WTC11 (cell line): ENCODE data around the gene GRM7. TPM values are rescaled to one million over a fixed set of nuclear protein-coding genes. Genes with fewer than 3 reads are reported as not detected.

Source experiments
- ATAC-seq: fragments of 200-7000 bp; cut with Tn5 transposase; 2 replicates; pipeline ENCODE4 v1.10.0; 2021; ENCODE audit warnings: mild to moderate bottlenecking, moderate library complexity
- CTCF ChIA-PET: fragments of 300-600 bp; sonication (Branson Sonifier 250); formaldehyde crosslinking; loops from one replicate; lab custom pipeline; 2021; ENCODE audit warnings: antibody characterized with exemption; lab: Charles Lee
- POLR2A ChIA-PET: fragments of 350-600 bp; sonication (Branson Sonifier 250); formaldehyde crosslinking; loops from one replicate; lab custom pipeline; 2021; ENCODE audit warnings: antibody characterized with exemption; lab: Charles Lee
- DNase-seq: peaks from one replicate; pipeline ENCODE4 v3.0.0; 2021; ENCODE audit warnings: low spot score
- H3K27ac Mint-ChIP-seq: 2 replicates; pipeline ENCODE4 v1.8.0; 2021; ENCODE audit warnings: mixed read lengths
- H3K27me3 Mint-ChIP-seq: 2 replicates; pipeline ENCODE4 v1.8.0; 2021; ENCODE audit warnings: low read depth, mild to moderate bottlenecking, moderate library complexity, mixed read lengths
- H3K36me3 Mint-ChIP-seq: 2 replicates; pipeline ENCODE4 v1.8.0; 2021; ENCODE audit warnings: mixed read lengths
- H3K4me1 Mint-ChIP-seq: 2 replicates; pipeline ENCODE4 v1.8.0; 2022; ENCODE audit warnings: mixed read lengths
- H3K4me3 Mint-ChIP-seq: 2 replicates; pipeline ENCODE4 v1.8.0; 2021; ENCODE audit warnings: mild to moderate bottlenecking, moderate library complexity, mixed read lengths
- H3K9me3 Mint-ChIP-seq: 2 replicates; pipeline ENCODE4 v1.8.0; 2021; ENCODE audit warnings: mixed read lengths
- CREB1 ChIP-seq: sonication (generic); formaldehyde crosslinking; IDR thresholded peaks from 2 replicates; pipeline ENCODE4 v1.8.0; 2023; ENCODE audit warnings: mild to moderate bottlenecking, missing genetic modification reagents
- ESRRA ChIP-seq: sonication (generic); formaldehyde crosslinking; IDR thresholded peaks from 2 replicates; pipeline ENCODE4 v1.8.1; 2022; ENCODE audit warnings: mild to moderate bottlenecking, missing genetic modification reagents, borderline replicate concordance
- ETV6 ChIP-seq: sonication (generic); formaldehyde crosslinking; IDR thresholded peaks from 2 replicates; pipeline ENCODE4 v1.8.1; 2022; ENCODE audit warnings: mild to moderate bottlenecking, missing genetic modification reagents
- GRHL2 ChIP-seq: fragments of 250-450 bp; sonication (Bioruptor Pico); IDR thresholded peaks from 2 replicates; pipeline ENCODE4 v1.8.0; 2022; ENCODE audit warnings: mild to moderate bottlenecking, moderate library complexity; ENCODE audit not compliant: insufficient replicate concordance, severe bottlenecking
- GTF2I ChIP-seq: fragments of 250-450 bp; sonication (Bioruptor Pico); conservative IDR thresholded peaks from 2 replicates; pipeline ENCODE4 v1.4.0; 2021; ENCODE audit warnings: mild to moderate bottlenecking
- NR3C1 ChIP-seq: sonication (generic); formaldehyde crosslinking; conservative IDR thresholded peaks from 2 replicates; pipeline ENCODE4 v1.8.1; 2023; ENCODE audit warnings: low read depth, mild to moderate bottlenecking, missing genetic modification reagents
- OVOL2 ChIP-seq: fragments of 250-450 bp; sonication (Bioruptor Pico); IDR thresholded peaks from 2 replicates; pipeline ENCODE4 v1.9.0; 2021; ENCODE audit warnings: mild to moderate bottlenecking, borderline replicate concordance
- RELA ChIP-seq: sonication (generic); formaldehyde crosslinking; IDR thresholded peaks from 2 replicates; pipeline ENCODE4 v1.8.1; 2022; ENCODE audit warnings: missing genetic modification reagents, mild to moderate bottlenecking, borderline replicate concordance
- SMAD3 ChIP-seq: sonication (generic); formaldehyde crosslinking; IDR thresholded peaks from 2 replicates; pipeline ENCODE4 v1.8.0; 2022; ENCODE audit warnings: missing genetic modification reagents, mild to moderate bottlenecking, borderline replicate concordance
- TEAD1 ChIP-seq: sonication (generic); formaldehyde crosslinking; IDR thresholded peaks from 2 replicates; pipeline ENCODE4 v1.8.0; 2022; ENCODE audit warnings: mild to moderate bottlenecking, missing genetic modification reagents
- ZNF138 ChIP-seq: sonication (generic); formaldehyde crosslinking; conservative IDR thresholded peaks from 2 replicates; pipeline ENCODE4 v1.8.1; 2022; ENCODE audit warnings: mild to moderate bottlenecking, moderate library complexity, missing genetic modification reagents
- ZNF263 ChIP-seq: sonication (generic); formaldehyde crosslinking; IDR thresholded peaks from 2 replicates; pipeline ENCODE4 v1.8.1; 2022; ENCODE audit warnings: low read depth, mild to moderate bottlenecking, moderate library complexity, missing genetic modification reagents
- ZNF416 ChIP-seq: fragments of 250-450 bp; sonication (Bioruptor Pico); IDR thresholded peaks from 2 replicates; pipeline ENCODE4 v1.9.0; 2021; ENCODE audit warnings: mild to moderate bottlenecking, inconsistent platforms
- total RNA-seq: library from RNA; stranded (reverse); gene quantifications from 3 replicates; pipeline ENCODE4 v1.2.3, GENCODE V29; 2021
- TF ChIP-seq, protein P1 (sequence below): sonication (generic); formaldehyde crosslinking; IDR thresholded peaks from 2 replicates; pipeline ENCODE4 v1.8.0; 2022; ENCODE audit warnings: mild to moderate bottlenecking, missing genetic modification reagents
- TF ChIP-seq, protein P2 (sequence below): sonication (generic); formaldehyde crosslinking; IDR thresholded peaks from 2 replicates; pipeline ENCODE4 v1.8.0; 2022; ENCODE audit warnings: mild to moderate bottlenecking, missing genetic modification reagents
- TF ChIP-seq, protein P3 (sequence below): fragments of 200-600 bp; IDR thresholded peaks from 2 replicates; pipeline ENCODE4 v1.8.0; 2022; ENCODE audit warnings: antibody characterized with exemption
- TF ChIP-seq, protein P4 (sequence below): sonication (generic); formaldehyde crosslinking; IDR thresholded peaks from 2 replicates; pipeline ENCODE4 v1.8.1; 2023; ENCODE audit warnings: mild to moderate bottlenecking, missing genetic modification reagents
- TF ChIP-seq, protein P5 (sequence below): sonication (generic); formaldehyde crosslinking; IDR thresholded peaks from 2 replicates; pipeline ENCODE4 v1.8.1; 2022; ENCODE audit warnings: low read depth, missing genetic modification reagents, borderline replicate concordance
- TF ChIP-seq, protein P6 (sequence below): fragments of 250-450 bp; sonication (Bioruptor Pico); IDR thresholded peaks from 2 replicates; pipeline ENCODE4 v1.9.0; 2021; ENCODE audit warnings: mild to moderate bottlenecking
- TF ChIP-seq, protein P7 (sequence below): sonication (generic); formaldehyde crosslinking; IDR thresholded peaks from 2 replicates; pipeline ENCODE4 v1.8.1; 2023; ENCODE audit warnings: mild to moderate bottlenecking, missing genetic modification reagents, moderate library complexity
- TF ChIP-seq, protein P8 (sequence below): fragments of 250-450 bp; sonication (Bioruptor Pico); IDR thresholded peaks from 2 replicates; pipeline ENCODE4 v1.9.0; 2021; ENCODE audit warnings: mild to moderate bottlenecking
- TF ChIP-seq, protein P9 (sequence below): sonication (generic); formaldehyde crosslinking; IDR thresholded peaks from 2 replicates; pipeline ENCODE4 v1.8.0; 2022; ENCODE audit warnings: mild to moderate bottlenecking, missing genetic modification reagents

The GRM7 gene
- total RNA-seq, 1 experiment from 2014 or later, result 0.42 TPM

DNA sequence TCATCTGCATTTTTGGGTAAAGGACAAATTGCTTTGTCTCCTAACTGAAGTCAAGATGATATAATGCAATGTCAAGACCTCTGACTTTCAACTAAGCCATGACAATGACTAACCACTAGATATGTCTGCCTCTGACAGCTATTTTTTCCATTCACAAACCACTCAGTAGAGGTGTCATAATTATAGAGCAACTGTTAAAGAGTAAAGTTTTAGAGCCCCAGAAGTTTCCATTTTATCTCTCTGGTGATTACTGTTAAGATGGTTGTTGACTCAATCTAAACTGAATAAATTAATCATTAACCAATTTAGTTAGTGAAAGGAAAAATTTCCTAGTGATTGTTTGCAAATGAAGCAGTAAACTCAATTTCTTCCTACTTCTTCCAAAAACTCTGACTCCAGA is 779.9 kb downstream of the GRM7 start:
- CTCF ChIA-PET, result no interaction called here
- TF ChIP-seq, protein P1, sequence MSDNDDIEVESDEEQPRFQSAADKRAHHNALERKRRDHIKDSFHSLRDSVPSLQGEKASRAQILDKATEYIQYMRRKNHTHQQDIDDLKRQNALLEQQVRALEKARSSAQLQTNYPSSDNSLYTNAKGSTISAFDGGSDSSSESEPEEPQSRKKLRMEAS (CRISPR knock-in tag), result no peak
- TF ChIP-seq, protein P2, sequence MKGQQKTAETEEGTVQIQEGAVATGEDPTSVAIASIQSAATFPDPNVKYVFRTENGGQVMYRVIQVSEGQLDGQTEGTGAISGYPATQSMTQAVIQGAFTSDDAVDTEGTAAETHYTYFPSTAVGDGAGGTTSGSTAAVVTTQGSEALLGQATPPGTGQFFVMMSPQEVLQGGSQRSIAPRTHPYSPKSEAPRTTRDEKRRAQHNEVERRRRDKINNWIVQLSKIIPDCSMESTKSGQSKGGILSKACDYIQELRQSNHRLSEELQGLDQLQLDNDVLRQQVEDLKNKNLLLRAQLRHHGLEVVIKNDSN (CRISPR knock-in tag), result no peak
- TF ChIP-seq ZNF263 (CRISPR knock-in tag), result no peak
- TF ChIP-seq, protein P3, sequence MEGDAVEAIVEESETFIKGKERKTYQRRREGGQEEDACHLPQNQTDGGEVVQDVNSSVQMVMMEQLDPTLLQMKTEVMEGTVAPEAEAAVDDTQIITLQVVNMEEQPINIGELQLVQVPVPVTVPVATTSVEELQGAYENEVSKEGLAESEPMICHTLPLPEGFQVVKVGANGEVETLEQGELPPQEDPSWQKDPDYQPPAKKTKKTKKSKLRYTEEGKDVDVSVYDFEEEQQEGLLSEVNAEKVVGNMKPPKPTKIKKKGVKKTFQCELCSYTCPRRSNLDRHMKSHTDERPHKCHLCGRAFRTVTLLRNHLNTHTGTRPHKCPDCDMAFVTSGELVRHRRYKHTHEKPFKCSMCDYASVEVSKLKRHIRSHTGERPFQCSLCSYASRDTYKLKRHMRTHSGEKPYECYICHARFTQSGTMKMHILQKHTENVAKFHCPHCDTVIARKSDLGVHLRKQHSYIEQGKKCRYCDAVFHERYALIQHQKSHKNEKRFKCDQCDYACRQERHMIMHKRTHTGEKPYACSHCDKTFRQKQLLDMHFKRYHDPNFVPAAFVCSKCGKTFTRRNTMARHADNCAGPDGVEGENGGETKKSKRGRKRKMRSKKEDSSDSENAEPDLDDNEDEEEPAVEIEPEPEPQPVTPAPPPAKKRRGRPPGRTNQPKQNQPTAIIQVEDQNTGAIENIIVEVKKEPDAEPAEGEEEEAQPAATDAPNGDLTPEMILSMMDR, result no peak
- TF ChIP-seq, protein P4, sequence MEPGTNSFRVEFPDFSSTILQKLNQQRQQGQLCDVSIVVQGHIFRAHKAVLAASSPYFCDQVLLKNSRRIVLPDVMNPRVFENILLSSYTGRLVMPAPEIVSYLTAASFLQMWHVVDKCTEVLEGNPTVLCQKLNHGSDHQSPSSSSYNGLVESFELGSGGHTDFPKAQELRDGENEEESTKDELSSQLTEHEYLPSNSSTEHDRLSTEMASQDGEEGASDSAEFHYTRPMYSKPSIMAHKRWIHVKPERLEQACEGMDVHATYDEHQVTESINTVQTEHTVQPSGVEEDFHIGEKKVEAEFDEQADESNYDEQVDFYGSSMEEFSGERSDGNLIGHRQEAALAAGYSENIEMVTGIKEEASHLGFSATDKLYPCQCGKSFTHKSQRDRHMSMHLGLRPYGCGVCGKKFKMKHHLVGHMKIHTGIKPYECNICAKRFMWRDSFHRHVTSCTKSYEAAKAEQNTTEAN (CRISPR knock-in tag), result no peak
- TF ChIP-seq OVOL2 (CRISPR knock-in tag), result no peak
- no peak for TF ChIP-seq CREB1 (CRISPR knock-in tag)
- TF ChIP-seq GRHL2 (CRISPR knock-in tag), result no peak
- no peak for TF ChIP-seq ETV6 (CRISPR knock-in tag)
- TF ChIP-seq SMAD3 (CRISPR knock-in tag), result no peak
- TF ChIP-seq, protein P5, sequence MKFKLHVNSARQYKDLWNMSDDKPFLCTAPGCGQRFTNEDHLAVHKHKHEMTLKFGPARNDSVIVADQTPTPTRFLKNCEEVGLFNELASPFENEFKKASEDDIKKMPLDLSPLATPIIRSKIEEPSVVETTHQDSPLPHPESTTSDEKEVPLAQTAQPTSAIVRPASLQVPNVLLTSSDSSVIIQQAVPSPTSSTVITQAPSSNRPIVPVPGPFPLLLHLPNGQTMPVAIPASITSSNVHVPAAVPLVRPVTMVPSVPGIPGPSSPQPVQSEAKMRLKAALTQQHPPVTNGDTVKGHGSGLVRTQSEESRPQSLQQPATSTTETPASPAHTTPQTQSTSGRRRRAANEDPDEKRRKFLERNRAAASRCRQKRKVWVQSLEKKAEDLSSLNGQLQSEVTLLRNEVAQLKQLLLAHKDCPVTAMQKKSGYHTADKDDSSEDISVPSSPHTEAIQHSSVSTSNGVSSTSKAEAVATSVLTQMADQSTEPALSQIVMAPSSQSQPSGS (CRISPR knock-in tag), result no peak
- no peak for TF ChIP-seq ZNF138 (CRISPR knock-in tag)
- no peak for TF ChIP-seq NR3C1 (CRISPR knock-in tag)
- no peak for ATAC-seq

DNA sequence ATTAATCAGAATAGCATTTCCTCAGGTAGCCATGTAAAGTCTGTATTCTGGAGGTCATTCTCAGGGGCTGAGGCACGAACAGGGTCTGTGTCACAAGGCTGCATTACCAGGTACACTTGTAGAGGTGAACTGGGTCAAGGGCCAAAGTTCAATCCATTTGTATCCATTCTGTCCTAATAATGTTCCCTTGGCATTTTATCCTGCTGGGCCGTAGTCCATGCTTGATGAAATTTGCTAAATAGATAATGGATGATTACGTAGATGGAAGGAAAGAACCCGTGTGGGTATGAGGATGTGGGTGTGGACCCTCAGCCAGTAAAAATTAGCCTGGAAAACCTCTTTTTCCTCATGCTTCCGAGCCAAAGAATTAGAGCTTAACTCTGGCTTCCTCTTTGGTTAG is 785.9 kb downstream of the GRM7 start:
- Mint-ChIP-seq H3K4me3 (no peak overlapping the region), H3K4me1 (peaks cover 8% of the 10 kb centered on the region), H3K9me3 (no peaks in the 10 kb centered on the region; the same call in 1 of the 2 replicates), H3K27me3 (no peaks in the 10 kb centered on the region), H3K36me3 (no peaks in the 10 kb centered on the region), H3K27ac (no peak overlapping the region)
- DNase-seq (no peak), ATAC-seq (no peak)
- POLR2A ChIA-PET, result no interaction called here
- CTCF ChIA-PET, result no interaction called here
- TF ChIP-seq, protein P6, sequence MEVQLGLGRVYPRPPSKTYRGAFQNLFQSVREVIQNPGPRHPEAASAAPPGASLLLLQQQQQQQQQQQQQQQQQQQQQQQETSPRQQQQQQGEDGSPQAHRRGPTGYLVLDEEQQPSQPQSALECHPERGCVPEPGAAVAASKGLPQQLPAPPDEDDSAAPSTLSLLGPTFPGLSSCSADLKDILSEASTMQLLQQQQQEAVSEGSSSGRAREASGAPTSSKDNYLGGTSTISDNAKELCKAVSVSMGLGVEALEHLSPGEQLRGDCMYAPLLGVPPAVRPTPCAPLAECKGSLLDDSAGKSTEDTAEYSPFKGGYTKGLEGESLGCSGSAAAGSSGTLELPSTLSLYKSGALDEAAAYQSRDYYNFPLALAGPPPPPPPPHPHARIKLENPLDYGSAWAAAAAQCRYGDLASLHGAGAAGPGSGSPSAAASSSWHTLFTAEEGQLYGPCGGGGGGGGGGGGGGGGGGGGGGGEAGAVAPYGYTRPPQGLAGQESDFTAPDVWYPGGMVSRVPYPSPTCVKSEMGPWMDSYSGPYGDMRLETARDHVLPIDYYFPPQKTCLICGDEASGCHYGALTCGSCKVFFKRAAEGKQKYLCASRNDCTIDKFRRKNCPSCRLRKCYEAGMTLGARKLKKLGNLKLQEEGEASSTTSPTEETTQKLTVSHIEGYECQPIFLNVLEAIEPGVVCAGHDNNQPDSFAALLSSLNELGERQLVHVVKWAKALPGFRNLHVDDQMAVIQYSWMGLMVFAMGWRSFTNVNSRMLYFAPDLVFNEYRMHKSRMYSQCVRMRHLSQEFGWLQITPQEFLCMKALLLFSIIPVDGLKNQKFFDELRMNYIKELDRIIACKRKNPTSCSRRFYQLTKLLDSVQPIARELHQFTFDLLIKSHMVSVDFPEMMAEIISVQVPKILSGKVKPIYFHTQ (CRISPR knock-in tag), result no peak
- TF ChIP-seq ZNF416 (no peak), ZNF263 (CRISPR knock-in tag) (no peak), TEAD1 (no peak), ESRRA (CRISPR knock-in tag) (no peak), RELA (CRISPR knock-in tag) (no peak), SMAD3 (CRISPR knock-in tag) (no peak), GTF2I (no peak)
- TF ChIP-seq, protein P7, sequence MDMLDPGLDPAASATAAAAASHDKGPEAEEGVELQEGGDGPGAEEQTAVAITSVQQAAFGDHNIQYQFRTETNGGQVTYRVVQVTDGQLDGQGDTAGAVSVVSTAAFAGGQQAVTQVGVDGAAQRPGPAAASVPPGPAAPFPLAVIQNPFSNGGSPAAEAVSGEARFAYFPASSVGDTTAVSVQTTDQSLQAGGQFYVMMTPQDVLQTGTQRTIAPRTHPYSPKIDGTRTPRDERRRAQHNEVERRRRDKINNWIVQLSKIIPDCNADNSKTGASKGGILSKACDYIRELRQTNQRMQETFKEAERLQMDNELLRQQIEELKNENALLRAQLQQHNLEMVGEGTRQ (CRISPR knock-in tag), result no peak
- TF ChIP-seq, protein P8, sequence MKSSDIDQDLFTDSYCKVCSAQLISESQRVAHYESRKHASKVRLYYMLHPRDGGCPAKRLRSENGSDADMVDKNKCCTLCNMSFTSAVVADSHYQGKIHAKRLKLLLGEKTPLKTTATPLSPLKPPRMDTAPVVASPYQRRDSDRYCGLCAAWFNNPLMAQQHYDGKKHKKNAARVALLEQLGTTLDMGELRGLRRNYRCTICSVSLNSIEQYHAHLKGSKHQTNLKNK (CRISPR knock-in tag), result no peak
- TF ChIP-seq, protein P9, sequence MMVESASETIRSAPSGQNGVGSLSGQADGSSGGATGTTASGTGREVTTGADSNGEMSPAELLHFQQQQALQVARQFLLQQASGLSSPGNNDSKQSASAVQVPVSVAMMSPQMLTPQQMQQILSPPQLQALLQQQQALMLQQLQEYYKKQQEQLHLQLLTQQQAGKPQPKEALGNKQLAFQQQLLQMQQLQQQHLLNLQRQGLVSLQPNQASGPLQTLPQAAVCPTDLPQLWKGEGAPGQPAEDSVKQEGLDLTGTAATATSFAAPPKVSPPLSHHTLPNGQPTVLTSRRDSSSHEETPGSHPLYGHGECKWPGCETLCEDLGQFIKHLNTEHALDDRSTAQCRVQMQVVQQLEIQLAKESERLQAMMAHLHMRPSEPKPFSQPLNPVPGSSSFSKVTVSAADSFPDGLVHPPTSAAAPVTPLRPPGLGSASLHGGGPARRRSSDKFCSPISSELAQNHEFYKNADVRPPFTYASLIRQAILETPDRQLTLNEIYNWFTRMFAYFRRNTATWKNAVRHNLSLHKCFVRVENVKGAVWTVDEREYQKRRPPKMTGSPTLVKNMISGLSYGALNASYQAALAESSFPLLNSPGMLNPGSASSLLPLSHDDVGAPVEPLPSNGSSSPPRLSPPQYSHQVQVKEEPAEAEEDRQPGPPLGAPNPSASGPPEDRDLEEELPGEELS (CRISPR knock-in tag), result no peak

More for the DNA sequence above, 779.9 kb downstream of the GRM7 start:
- Mint-ChIP-seq H3K27ac (no peak overlapping the region), H3K27me3 (no peaks in the 10 kb centered on the region), H3K9me3 (peaks cover 3% of the 10 kb centered on the region), H3K36me3 (no peaks in the 10 kb centered on the region), H3K4me1 (peaks cover 4% of the 10 kb centered on the region; the same call in 1 of the 2 replicates), H3K4me3 (no peak overlapping the region)
- POLR2A ChIA-PET, result no interaction called here
- DNase-seq, result no peak
